ENCODE data around the gene BSX. TPM values are rescaled to one million over a fixed set of nuclear protein-coding genes. Genes with fewer than 3 reads are reported as not detected.

The BSX gene
- total RNA-seq, 1 donor from 2014 or later = not detected

DNA sequence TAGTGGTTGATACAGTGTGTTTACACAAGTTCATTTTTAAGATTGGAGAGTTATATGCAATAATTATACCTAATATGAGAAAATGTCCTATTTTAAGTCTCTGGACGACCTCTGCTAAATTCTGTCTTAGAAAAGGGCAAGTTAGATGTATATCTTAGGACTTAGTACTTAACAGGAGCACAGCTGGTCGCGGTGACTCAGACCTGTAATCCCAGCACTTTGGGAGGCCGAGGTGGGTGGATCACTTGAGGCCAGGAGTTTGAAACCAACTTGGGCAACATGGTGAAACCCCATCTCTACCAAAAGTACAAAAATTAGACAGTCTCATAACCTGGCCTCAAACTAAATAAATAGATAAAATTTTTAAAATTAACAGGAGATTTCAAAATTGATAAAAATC is 27.2 kb downstream of the BSX start:
- DNase-seq (ENCODE audit: low spot score) = no peak

- DNase-seq (ENCODE audit: low spot score) = no peak
Observed at GRCh38 chr11:122951211-122951610, 30.4 kb downstream of the BSX start.

- DNase-seq (ENCODE audit: low spot score) = no peak
Observed at GRCh38 chr11:122938557-122938956, 43.1 kb downstream of the BSX start.

- DNase-seq (ENCODE audit: low spot score) = no peak
Observed at GRCh38 chr11:122937983-122938382, 43.7 kb downstream of the BSX start.

DNA sequence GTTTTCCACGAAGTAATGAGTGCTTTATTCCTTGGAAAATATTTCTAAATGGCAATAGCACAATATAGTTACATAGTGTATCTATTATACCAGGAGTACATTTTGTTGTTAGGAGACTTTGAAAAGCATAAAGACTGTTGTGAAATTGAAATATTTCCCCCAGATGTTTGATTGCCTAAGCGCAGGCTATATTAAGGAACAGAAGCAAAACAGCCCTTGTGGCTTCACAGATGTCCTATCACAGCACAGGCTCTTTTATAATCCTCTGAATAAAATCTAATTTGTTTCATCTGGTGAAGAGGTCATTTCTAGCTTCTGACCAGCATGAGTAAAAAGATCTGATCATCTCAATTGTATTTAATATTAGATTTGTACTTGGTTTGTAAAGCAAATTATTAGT is 48.2 kb downstream of the BSX start:
- no peak for DNase-seq (ENCODE audit: low spot score)

DNA sequence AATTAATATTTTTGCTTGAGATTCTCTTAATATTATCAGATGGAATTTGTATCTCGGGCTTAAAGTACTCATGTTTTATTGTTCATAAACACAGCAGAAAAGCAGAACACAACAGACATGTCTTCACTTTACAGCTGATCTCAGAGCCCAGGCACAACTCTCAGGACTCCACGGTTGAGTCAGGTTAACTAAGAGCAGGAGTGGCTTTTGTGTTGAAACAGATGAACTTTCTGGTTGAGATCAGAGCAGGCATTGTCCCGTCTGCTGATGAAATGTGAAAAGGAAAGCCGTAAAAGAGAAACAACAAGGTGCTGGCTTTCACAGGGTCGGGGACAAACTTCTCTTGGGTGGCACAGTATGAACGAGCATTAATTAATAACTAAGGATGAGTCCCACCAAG is 50.1 kb downstream of the BSX start:
- DNase-seq (ENCODE audit: low spot score) = no peak

Other genes with a start within 250 kb of the BSX start
- 0.46 TPM for gene CRTAM, start 143.3 kb downstream of the BSX start, total RNA-seq
- gene JHY, start 99.1 kb downstream of the BSX start, total RNA-seq = 2.4 TPM
- 923 TPM for gene HSPA8, start 80.3 kb upstream of the BSX start, total RNA-seq
- 53.9 TPM for gene CLMP, start 213.4 kb upstream of the BSX start, total RNA-seq

Data from mucosa of gallbladder (tissue), 1 donor.